Measurements from ENCODE around the gene PKD2L1. TPM values are rescaled to one million over a fixed set of nuclear protein-coding genes. Genes with fewer than 3 reads are reported as not detected.
A peak's percentile ranks its signal among the peaks of the same experiment; 100 is the strongest.

PKD2L1 gene
- total and polyA plus RNA-seq, 9 of the 15 experiments (the other 6 are each of a cell fraction or from before 2014, with no cell fraction given): not detected

DNA sequence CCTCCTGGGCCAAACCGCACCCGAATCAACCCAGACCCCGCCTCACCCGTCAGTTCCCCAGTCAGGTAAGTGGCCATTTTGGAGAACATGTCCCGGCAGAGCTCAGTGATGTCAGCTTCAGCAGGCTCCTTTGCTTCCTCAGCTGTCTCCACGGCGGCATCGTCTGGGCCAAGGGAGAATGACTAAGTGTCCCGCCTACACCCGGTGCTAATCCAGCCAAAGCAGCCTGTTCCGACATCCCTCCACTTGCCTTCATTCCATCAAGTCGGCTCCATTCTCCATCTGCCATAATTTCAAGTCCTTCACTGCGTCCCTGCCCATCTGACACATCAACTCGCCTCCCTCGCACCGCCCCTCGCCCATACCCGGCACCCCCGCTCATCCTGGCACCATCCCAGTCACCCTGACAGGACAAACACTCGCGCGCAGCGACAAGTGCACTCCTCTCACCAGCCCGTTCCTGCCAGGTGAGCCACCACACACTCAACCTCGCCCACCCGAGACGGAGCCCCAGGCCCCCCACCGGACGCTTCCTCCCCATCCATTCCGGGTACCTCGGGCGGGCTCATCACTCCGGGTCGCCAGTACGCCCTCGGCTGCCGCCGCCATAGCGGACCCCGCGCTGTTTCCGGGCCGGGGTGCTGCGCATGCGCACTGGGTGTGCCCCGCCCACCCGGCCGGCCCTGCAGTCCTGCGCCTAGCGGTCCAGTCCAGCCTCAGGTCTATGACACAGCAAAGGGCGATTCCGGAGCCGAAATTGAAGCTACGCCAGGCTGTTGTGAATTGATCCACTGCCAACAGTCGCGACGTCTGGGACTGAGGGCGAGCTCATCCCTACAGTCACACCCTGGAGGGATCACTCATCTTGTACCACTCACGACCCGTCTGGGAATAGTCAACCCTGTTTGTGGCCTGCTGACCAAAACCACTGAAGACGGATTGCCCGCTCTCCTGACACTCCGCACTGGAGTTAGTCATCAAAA, 43.7 kb downstream of the PKD2L1 start, which contains the start of gene BLOC1S2 (continued):
- TF ChIP-seq, protein P1, sequence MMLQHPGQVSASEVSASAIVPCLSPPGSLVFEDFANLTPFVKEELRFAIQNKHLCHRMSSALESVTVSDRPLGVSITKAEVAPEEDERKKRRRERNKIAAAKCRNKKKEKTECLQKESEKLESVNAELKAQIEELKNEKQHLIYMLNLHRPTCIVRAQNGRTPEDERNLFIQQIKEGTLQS (IDR thresholded peaks at IDR 0.05): peak; percentile 30; the same call in 1 of the 2 replicates
- TF ChIP-seq, protein P1 (CRISPR knock-in tag; conservative IDR thresholded peaks at IDR 0.05): no peak
- TF ChIP-seq MTA2 (IDR thresholded peaks at IDR 0.05; ENCODE audit: low read depth): peak; percentile 19; the same call in 1 of the 2 replicates
- peak; percentile 90 for TF ChIP-seq GTF2E2 (tag; IDR thresholded peaks at IDR 0.05)
- no peak for TF ChIP-seq JUNB (CRISPR knock-in tag; conservative IDR thresholded peaks at IDR 0.05)
- no peak for TF ChIP-seq MIER1 (IDR thresholded peaks at IDR 0.05; ENCODE audit: low read depth)
- TF ChIP-seq MBD2 (IDR thresholded peaks at IDR 0.05; ENCODE audit: borderline replicate concordance, low read depth): peak; percentile 57; the same call in 1 of the 2 replicates
- TF ChIP-seq, protein P2, sequence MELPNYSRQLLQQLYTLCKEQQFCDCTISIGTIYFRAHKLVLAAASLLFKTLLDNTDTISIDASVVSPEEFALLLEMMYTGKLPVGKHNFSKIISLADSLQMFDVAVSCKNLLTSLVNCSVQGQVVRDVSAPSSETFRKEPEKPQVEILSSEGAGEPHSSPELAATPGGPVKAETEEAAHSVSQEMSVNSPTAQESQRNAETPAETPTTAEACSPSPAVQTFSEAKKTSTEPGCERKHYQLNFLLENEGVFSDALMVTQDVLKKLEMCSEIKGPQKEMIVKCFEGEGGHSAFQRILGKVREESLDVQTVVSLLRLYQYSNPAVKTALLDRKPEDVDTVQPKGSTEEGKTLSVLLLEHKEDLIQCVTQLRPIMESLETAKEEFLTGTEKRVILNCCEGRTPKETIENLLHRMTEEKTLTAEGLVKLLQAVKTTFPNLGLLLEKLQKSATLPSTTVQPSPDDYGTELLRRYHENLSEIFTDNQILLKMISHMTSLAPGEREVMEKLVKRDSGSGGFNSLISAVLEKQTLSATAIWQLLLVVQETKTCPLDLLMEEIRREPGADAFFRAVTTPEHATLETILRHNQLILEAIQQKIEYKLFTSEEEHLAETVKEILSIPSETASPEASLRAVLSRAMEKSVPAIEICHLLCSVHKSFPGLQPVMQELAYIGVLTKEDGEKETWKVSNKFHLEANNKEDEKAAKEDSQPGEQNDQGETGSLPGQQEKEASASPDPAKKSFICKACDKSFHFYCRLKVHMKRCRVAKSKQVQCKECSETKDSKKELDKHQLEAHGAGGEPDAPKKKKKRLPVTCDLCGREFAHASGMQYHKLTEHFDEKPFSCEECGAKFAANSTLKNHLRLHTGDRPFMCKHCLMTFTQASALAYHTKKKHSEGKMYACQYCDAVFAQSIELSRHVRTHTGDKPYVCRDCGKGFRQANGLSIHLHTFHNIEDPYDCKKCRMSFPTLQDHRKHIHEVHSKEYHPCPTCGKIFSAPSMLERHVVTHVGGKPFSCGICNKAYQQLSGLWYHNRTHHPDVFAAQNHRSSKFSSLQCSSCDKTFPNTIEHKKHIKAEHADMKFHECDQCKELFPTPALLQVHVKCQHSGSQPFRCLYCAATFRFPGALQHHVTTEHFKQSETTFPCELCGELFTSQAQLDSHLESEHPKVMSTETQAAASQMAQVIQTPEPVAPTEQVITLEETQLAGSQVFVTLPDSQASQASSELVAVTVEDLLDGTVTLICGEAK (IDR thresholded peaks at IDR 0.05): peak; percentile 66; the same call in 1 of the 2 replicates
- TF ChIP-seq, protein P2 (CRISPR knock-in tag; IDR thresholded peaks at IDR 0.05): no peak
- TF ChIP-seq ZNF830 (CRISPR knock-in tag; IDR thresholded peaks at IDR 0.05): no peak
- peak; percentile 82 for TF ChIP-seq NFE2 (IDR thresholded peaks at IDR 0.05; ENCODE audit: low read depth)
- peak; percentile 43 for TF ChIP-seq MYC (IDR thresholded peaks at IDR 0.05; ENCODE audit: low read depth, low read length)
- no peak for TF ChIP-seq MYC (CRISPR knock-in tag; IDR thresholded peaks at IDR 0.05; ENCODE audit: borderline replicate concordance, low read depth)
